ENCODE results near the gene TMEM181.
"Not testable (repeated sequence)": the region's sequence is repeated elsewhere in the genome, so short reads cannot be mapped to it uniquely, and the experiment has no call there.

GRCh38 chr6:158651981-158652737 lies 92.3 kb downstream of the TMEM181 start:
- TF ChIP-seq, protein P1, sequence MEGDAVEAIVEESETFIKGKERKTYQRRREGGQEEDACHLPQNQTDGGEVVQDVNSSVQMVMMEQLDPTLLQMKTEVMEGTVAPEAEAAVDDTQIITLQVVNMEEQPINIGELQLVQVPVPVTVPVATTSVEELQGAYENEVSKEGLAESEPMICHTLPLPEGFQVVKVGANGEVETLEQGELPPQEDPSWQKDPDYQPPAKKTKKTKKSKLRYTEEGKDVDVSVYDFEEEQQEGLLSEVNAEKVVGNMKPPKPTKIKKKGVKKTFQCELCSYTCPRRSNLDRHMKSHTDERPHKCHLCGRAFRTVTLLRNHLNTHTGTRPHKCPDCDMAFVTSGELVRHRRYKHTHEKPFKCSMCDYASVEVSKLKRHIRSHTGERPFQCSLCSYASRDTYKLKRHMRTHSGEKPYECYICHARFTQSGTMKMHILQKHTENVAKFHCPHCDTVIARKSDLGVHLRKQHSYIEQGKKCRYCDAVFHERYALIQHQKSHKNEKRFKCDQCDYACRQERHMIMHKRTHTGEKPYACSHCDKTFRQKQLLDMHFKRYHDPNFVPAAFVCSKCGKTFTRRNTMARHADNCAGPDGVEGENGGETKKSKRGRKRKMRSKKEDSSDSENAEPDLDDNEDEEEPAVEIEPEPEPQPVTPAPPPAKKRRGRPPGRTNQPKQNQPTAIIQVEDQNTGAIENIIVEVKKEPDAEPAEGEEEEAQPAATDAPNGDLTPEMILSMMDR (IDR thresholded peaks at IDR 0.05; ENCODE audit: low read depth, low read length, missing input control) = not testable (repeated sequence)
- not testable (repeated sequence) for TF ChIP-seq SP1 (IDR thresholded peaks at IDR 0.05); TAF1 (conservative IDR thresholded peaks at IDR 0.05); MAX (IDR thresholded peaks at IDR 0.05); REST (IDR thresholded peaks at IDR 0.05); RAD21 (IDR thresholded peaks at IDR 0.05)

Measured in liver (tissue), 3 donors.